Measurements from ENCODE around the gene ZNF14. TPM values are rescaled to one million over a fixed set of nuclear protein-coding genes. Genes with fewer than 3 reads are reported as not detected.
"Not testable (repeated sequence)": the region's sequence is repeated elsewhere in the genome, so short reads cannot be mapped to it uniquely, and the experiment has no call there.

ZNF14 gene
- total RNA-seq, 1 experiment from 2014 or later, result 4.9 TPM

DNA sequence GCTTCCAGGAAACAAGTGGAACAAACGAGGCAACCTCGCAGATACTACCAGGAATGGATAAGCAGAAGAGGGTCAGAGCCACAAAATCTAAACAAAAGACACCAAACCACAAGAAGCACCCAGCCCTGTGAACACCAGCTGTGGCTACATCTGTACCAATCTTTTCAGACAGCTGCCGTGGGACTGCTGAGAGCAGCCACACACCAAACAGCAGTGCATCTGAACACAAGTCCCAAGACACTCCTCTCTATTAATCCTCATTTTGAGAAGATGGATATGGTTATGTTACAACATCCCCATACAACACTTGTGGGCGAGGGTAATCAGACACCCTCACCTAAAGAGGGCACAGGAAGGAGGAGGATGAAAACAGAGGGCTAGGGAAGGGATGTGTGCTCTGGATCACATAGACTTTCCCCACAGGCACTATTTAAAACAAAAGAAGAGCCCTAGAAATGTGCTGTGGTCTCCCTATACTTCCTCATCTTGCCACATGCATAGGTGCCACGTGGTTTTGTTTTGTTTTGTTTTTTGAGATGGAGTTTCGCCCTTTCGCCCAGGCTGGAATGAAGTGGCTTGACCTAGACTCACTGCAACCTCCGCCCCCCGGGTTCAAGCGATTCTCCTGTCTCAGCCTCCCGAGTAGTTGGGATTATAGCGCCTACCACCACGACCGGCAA is 41.6 kb upstream of the ZNF14 start:
- Mint-ChIP-seq H3K4me1 (ENCODE audit: low read depth, unreplicated experiment) (peaks cover 17% of the 10 kb centered on the region), H3K9me3 (ENCODE audit: unreplicated experiment) (peaks cover 9% of the 10 kb centered on the region), H3K27ac (ENCODE audit: unreplicated experiment) (no peak overlapping the region), H3K4me3 (ENCODE audit: unreplicated experiment) (no peak overlapping the region), H3K27me3 (ENCODE audit: insufficient read depth, unreplicated experiment) (no peaks in the 10 kb centered on the region), H3K36me3 (ENCODE audit: insufficient read depth, unreplicated experiment) (peaks cover 9% of the 10 kb centered on the region)
- no peak for DNase-seq
- H3K4me1 ChIP-seq, result peaks cover 12% of the 10 kb centered on the region
- no peaks in the 10 kb centered on the region for H3K36me3 ChIP-seq (ENCODE audit: control insufficient read depth, insufficient read depth, low read length)
- CTCF ChIA-PET, result no interaction called here
- no peaks in the 10 kb centered on the region; the same call in 1 of the 2 replicates for H3K9me3 ChIP-seq
- POLR2A ChIA-PET, result no interaction called here
- no peak overlapping the region for H3K4me3 ChIP-seq (ENCODE audit: low read depth, low read length)
- no peaks in the 10 kb centered on the region for H3K27me3 ChIP-seq (replicated peaks; ENCODE audit: control insufficient read depth, insufficient read depth, low read length)
- TF ChIP-seq, protein P1, sequence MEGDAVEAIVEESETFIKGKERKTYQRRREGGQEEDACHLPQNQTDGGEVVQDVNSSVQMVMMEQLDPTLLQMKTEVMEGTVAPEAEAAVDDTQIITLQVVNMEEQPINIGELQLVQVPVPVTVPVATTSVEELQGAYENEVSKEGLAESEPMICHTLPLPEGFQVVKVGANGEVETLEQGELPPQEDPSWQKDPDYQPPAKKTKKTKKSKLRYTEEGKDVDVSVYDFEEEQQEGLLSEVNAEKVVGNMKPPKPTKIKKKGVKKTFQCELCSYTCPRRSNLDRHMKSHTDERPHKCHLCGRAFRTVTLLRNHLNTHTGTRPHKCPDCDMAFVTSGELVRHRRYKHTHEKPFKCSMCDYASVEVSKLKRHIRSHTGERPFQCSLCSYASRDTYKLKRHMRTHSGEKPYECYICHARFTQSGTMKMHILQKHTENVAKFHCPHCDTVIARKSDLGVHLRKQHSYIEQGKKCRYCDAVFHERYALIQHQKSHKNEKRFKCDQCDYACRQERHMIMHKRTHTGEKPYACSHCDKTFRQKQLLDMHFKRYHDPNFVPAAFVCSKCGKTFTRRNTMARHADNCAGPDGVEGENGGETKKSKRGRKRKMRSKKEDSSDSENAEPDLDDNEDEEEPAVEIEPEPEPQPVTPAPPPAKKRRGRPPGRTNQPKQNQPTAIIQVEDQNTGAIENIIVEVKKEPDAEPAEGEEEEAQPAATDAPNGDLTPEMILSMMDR (IDR thresholded peaks at IDR 0.05; ENCODE audit: insufficient read depth in 1 of 2, low read depth in 1 of 2, low read length in 1 of 2, severe bottlenecking in 1 of 2, unreplicated experiment in 1 of 2), result no peak
- intact Hi-C loops (cut with micrococcal nuclease; ENCODE audit: unreplicated experiment), result no loop called here
- BruUV-seq (replicated peaks), result no TSS peak

- H3K27me3 ChIP-seq (replicated peaks; ENCODE audit: control insufficient read depth, insufficient read depth, low read length); H3K36me3 Mint-ChIP-seq (ENCODE audit: insufficient read depth, unreplicated experiment); H3K4me3 ChIP-seq (ENCODE audit: low read depth, low read length); H3K27me3 Mint-ChIP-seq (ENCODE audit: insufficient read depth, unreplicated experiment); H3K4me1 ChIP-seq; CTCF ChIA-PET; BruUV-seq (replicated peaks); H3K27ac Mint-ChIP-seq (ENCODE audit: unreplicated experiment); DNase-seq; H3K4me3 Mint-ChIP-seq (ENCODE audit: unreplicated experiment); H3K4me1 Mint-ChIP-seq (ENCODE audit: low read depth, unreplicated experiment); intact Hi-C loops (cut with micrococcal nuclease; ENCODE audit: unreplicated experiment); H3K9me3 ChIP-seq; POLR2A ChIA-PET; H3K9me3 Mint-ChIP-seq (ENCODE audit: unreplicated experiment); H3K36me3 ChIP-seq (ENCODE audit: control insufficient read depth, insufficient read depth, low read length): not testable (repeated sequence)
Observed at GRCh38 chr19:19771963-19772362, 39.1 kb upstream of the ZNF14 start.

DNA sequence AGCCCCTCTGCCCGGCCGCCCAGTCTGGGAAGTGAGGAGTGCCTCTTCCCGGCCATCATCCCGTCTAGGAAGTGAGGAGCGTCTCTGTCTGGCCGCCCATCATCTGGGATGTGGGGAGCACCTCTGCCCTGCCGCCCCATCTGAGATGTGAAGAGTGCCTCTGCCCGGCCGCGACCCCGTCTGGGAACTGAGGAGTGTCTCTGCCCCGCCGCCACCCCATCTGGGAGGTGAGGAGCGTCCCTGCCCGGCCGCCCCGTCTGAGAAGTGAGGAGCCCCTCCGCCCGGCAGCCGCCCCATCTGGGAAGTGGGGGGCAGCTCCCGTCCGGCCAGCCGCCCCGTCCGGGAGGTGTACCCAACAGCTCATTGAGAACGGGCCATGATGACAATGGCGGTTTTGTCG is 37.1 kb upstream of the ZNF14 start:
- BruUV-seq (replicated peaks); H3K9me3 Mint-ChIP-seq (ENCODE audit: unreplicated experiment); H3K36me3 Mint-ChIP-seq (ENCODE audit: insufficient read depth, unreplicated experiment); H3K27me3 Mint-ChIP-seq (ENCODE audit: insufficient read depth, unreplicated experiment); H3K9me3 ChIP-seq; intact Hi-C loops (cut with micrococcal nuclease; ENCODE audit: unreplicated experiment); H3K4me3 ChIP-seq (ENCODE audit: low read depth, low read length); POLR2A ChIA-PET; CTCF ChIA-PET; H3K36me3 ChIP-seq (ENCODE audit: control insufficient read depth, insufficient read depth, low read length); H3K27ac Mint-ChIP-seq (ENCODE audit: unreplicated experiment); H3K27me3 ChIP-seq (replicated peaks; ENCODE audit: control insufficient read depth, insufficient read depth, low read length); H3K4me3 Mint-ChIP-seq (ENCODE audit: unreplicated experiment); DNase-seq; H3K4me1 ChIP-seq; H3K4me1 Mint-ChIP-seq (ENCODE audit: low read depth, unreplicated experiment): not testable (repeated sequence)

DNA sequence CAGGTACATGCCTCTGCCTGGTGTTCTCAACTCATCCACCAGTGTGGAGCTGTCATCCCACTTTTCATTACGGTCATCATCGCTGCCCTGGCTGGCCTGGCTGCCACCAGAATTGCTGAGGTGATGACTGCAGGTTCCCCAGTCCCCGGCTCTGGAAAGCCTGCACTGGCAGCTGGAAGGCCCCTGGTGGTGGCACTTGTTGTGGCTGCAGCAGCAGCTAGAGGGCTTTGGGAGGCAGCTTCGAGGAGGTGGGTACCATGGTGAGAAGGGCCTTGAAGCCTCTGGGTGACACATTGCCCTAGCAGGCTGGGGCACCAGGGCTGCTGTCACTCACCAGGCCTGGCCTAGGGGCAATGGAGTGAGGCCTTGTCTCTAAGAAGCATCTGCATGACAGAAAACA is 25.3 kb upstream of the ZNF14 start:
- no peak overlapping the region for H3K27ac Mint-ChIP-seq (ENCODE audit: unreplicated experiment)
- TF ChIP-seq, protein P1 (IDR thresholded peaks at IDR 0.05; ENCODE audit: insufficient read depth in 1 of 2, low read depth in 1 of 2, low read length in 1 of 2, severe bottlenecking in 1 of 2, unreplicated experiment in 1 of 2), result no peak
- CTCF ChIA-PET, result no interaction called here

More for the DNA sequence above, 25.3 kb upstream of the ZNF14 start:
- Histone ChIP-seq H3K36me3 (ENCODE audit: control insufficient read depth, insufficient read depth, low read length) (no peaks in the 10 kb centered on the region), H3K4me1 (no peaks in the 10 kb centered on the region), H3K9me3 (peaks cover 7% of the 10 kb centered on the region; the same call in 1 of the 2 replicates), H3K27me3 (replicated peaks; ENCODE audit: control insufficient read depth, insufficient read depth, low read length) (no peaks in the 10 kb centered on the region; the same call in 1 of the 2 replicates), H3K4me3 (ENCODE audit: low read depth, low read length) (no peak overlapping the region)
- POLR2A ChIA-PET, result no interaction called here
- Mint-ChIP-seq H3K4me1 (ENCODE audit: low read depth, unreplicated experiment) (no peaks in the 10 kb centered on the region), H3K4me3 (ENCODE audit: unreplicated experiment) (no peak overlapping the region), H3K36me3 (ENCODE audit: insufficient read depth, unreplicated experiment) (no peaks in the 10 kb centered on the region), H3K27me3 (ENCODE audit: insufficient read depth, unreplicated experiment) (no peaks in the 10 kb centered on the region), H3K9me3 (ENCODE audit: unreplicated experiment) (peaks cover 5% of the 10 kb centered on the region)
- DNase-seq, result no peak
- intact Hi-C loops (cut with micrococcal nuclease; ENCODE audit: unreplicated experiment), result no loop called here
- no TSS peak for BruUV-seq (replicated peaks)

Data from Caco-2 (cell line).